ENCODE data around the gene TMEM131.

Gene TMEM131

DNA sequence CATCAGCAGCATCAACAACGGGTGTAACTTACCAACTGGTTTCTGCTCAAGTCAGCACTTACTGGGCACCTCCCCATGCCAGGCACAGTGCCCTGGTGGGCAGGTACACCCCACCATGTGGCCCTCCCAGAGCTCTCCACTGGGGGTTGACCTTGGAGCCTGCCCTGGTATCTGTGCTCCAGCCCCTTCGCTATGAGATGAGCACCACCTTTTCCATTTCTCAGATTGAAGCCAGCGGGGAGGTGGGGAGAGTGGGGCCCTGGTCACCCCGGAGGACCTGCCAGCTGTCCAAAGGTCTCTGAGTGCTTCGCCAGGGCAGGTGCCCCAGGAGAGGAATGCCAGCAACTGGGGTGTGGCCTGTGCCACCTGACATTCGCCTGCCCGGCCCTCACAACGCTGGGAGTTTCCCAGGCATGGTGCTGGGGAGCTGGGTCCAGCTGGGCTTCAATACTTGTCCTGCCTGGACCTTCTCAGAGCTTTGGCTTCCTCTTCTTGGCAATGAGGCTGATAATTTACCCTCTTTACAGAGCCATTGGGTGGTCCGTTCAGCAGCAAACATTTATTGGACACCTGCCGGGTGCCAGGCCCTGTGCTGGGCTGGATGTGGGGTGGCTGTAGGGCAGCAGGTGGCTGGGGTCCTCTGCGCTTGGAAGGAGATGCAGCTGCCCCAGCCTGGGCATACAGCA is 288.2 kb downstream of the TMEM131 start:
- DNase-seq (ENCODE audit: low read depth): no peak

- no peak for DNase-seq (ENCODE audit: low read depth)
Measured at GRCh38 chr2:97706708-97707345, 288.9 kb downstream of the TMEM131 start.
